HG03457 (cell line): ENCODE results near the gene ACTR3C.
"Not testable (repeated sequence)": the region's sequence is repeated elsewhere in the genome, so short reads cannot be mapped to it uniquely, and the experiment has no call there.

ENCODE experiments used
- ATAC-seq: cut with Tn5 transposase; IDR thresholded peaks from one replicate; pipeline ENCODE4 v1.9.1; 2021; ENCODE audit warnings: moderate number of reproducible peaks; ENCODE audit not compliant: unreplicated experiment

ACTR3C gene

DNA sequence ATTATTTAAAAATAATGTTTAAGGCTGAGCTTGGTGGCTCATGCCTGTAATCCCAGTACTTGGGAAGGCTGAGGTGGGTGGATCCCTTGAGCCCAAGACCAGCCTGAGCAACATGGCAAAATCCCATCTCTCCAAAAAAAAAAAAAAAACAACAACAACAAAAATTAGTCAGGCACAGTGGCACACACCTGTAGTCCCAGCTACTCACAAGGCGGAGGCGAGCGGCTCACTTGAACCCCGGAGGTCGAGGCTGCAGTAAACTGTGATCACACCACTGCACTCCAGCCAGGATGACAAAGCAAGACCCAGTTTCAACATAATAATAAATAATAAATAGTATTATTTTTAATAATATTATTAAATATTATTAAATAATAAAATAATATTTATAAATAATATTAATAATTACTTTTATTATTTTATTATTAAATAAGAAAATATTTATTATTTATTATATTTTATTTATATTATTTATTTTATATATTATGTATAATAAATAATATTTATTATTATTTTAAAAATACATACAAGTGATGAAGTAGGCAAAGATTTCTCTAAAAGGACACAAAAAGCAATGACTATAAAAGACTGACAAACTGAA lies 8.6 kb downstream of the ACTR3C start:
- no peak for ATAC-seq

DNA sequence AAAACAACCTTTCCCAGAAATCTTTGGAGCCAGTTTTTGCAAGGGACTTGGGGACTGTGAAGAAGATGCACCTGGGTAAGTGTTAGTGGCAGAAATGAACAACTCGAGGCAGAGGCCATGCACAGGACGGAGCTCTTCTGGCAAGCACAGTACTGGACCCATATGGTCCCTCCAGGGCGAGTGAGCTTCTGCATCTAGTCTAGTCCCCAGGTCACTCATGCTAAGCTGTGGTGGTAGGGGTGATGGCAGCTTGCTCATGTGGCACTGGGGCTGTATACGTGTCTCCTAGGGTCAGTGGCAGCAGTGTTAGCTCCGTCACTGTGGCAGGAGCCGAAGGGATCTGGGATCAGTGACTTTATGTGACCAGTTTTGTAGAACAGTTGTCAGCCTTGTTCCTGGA lies 9.5 kb downstream of the ACTR3C start:
- no peak for ATAC-seq

DNA sequence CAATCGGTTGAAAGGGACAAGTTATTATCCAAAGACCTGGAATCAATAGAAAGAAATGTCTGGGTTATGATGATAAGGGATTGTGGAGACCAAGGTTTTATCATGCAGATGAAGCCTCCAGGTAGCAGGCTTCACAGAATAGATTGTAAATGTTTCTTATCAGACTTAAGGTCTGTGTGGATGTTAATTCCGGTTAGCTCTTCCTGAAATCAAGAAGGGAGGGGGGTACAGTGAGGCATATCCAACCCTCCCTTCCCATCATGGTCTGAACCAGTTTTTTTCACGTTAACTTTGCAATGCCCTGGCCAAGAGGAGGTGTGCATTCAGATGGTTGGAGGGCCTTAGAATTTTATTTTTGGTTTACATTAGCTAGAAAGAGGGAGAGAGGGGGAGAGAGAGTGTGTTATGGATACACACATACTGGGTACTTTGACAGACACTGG lies 10.0 kb downstream of the ACTR3C start:
- ATAC-seq, result no peak

DNA sequence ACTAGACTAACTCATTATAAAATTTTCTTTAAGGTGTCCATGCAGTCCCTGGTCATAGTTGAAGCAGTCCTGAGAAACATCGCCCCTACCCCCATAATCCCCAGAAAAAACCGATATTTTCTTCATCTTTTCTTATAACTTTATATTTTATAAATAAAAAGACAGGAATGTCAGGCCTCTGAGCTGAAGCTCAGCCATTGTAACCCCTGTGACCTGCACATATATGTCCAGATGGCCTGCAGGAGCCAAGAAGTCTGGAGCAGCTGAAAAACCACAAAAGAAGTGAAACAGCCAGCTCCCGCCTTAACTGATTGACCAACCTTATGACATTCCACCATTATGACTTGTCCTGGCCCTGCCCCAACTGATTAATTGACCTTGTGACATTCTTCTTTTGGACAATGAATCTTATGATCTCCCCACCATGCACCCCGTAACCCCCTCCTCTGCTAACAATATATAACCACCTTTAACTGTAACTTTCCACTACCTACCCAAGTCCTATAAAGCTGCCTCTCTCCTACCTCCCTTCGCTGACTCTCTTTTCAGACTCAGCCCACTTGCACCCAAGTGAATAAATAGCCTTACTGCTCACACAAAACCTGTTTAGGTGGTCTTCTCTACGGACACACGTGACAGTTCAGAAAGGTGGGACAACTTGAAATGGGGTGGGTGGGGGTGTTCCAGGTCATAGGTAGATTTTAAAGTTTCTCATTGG lies 10.5 kb downstream of the ACTR3C start:
- not testable (repeated sequence) for ATAC-seq

DNA sequence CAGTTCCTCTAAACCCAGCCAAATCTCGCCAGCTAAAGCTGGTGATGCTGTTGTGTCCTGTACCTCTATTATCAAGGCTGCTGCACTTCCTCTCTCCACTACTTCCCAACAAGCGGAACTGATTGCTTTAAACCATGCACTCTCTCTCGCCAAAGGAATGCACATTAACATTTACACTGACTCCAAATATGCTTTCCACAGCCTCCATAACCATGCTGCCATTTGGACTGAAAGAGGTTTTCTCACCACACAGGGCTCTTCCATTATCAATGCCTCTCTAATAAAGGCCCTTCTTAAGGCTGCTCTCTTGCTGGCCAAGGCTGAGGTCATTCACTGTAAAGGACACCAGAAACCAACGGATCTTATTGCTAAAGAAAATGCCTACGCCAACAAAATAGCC lies 11.6 kb downstream of the ACTR3C start:
- no peak for ATAC-seq

DNA sequence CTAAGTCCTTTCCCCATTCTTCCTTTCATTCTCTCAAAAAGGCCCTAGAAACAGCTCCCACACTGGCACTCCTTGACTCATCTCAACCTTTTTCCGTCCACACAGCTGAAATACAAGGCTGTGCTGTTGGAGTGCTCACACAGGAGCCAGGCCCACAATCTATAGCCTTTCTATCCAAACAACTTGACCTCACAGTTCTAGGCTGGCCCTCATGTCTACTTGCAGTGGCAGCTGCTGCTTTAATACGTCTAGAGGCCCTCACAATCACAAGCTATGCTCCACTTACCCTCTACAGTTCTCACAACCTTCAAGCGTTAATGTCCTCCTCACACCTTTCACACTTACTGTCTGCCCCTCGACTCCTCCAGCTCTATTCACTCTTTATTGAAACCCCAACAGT lies 12.2 kb downstream of the ACTR3C start:
- ATAC-seq, result no peak

DNA sequence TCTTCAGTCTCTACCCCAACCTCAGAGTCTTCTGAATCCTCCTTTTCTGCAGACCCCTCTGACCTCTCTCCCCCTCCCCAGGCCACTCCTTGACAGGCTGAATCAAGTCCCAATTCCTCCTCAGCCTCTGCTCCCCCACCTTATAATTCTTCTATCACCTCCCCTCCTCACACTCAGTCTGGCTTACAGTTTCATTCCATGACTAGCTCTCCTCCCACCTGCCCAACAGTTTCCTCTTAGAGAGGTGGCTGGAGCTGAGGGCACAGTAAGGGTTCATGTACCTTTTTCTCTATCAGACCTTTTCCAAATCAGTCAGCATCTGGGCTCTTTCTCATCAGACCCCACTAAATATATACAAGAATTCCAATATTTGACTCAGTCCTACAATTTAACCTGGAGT lies 14.8 kb downstream of the ACTR3C start:
- ATAC-seq, result no peak

DNA sequence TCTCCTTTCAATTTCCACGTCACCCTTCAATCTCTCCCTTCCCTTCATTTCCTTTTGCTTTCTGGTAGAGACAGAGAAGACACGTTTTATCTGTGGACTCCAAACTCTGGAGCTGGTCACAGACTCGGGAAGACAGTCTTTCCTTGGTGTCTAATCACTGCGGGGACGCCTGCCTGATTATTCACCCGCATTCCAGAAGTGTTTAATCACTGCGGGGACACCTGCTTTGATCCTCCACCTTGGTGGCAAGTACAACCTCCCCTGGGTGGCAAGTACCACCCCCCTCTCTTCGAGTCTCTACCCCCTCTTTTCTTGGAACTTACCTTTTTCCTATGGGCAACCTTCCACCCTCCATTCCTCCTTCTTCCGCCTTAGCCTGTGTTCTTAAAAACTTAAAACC lies 15.4 kb downstream of the ACTR3C start:
- no peak for ATAC-seq

DNA sequence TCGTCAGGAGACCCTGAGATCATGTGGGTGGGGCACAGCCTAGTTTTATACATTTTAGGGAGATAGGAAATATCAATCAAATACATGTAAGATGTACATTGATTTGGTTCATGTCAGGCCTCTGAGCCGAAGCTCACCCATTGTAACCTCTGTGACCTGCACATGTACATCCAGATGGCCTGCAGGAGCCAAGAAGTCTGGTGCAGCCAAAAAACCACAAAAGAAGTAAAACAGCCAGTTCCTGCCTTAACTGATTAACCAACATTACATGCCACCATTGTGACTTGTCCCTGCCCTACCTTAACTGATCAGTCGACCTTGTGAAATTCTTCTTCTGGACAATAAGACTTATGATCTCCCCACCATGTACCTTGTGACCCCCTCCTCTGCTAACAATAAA lies 16.2 kb downstream of the ACTR3C start:
- ATAC-seq, result no peak

DNA sequence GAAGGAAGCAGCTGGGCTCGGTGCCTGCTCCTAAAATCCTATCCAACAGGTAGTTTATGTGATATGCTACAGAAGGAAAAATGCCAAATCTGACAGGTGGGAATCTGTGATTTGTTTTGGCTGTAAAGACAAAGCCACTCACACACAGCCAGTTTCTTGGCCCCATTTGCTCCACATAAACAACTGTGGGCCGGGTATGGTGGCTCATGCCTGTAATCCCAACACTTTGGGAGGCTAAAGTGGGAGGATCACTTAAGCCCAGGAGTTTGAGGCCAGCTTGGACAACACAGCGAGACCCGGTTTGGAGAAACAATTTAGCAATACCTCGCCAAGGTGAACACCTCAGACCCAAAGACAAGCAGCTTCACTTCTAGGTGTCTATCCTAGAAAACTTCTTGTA lies 17.0 kb downstream of the ACTR3C start:
- not testable (repeated sequence) for ATAC-seq

DNA sequence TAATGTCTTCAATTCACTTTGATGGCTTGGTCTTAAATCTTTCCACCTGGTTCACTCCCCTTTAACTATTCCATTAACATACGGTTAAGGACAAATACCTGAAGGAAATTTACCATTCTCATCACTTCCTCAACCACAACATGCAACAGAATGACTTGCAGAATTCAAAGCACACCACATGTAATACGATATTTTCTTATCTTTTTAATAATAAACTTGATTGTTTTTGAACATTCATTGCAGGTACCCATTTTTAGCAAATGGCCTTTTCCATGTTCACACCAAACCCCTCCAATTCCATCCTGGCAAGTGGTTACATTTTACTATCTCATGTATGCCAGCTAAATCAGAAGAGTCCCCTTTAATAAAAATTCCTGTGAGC lies 17.5 kb downstream of the ACTR3C start:
- ATAC-seq, result not testable (repeated sequence)

DNA sequence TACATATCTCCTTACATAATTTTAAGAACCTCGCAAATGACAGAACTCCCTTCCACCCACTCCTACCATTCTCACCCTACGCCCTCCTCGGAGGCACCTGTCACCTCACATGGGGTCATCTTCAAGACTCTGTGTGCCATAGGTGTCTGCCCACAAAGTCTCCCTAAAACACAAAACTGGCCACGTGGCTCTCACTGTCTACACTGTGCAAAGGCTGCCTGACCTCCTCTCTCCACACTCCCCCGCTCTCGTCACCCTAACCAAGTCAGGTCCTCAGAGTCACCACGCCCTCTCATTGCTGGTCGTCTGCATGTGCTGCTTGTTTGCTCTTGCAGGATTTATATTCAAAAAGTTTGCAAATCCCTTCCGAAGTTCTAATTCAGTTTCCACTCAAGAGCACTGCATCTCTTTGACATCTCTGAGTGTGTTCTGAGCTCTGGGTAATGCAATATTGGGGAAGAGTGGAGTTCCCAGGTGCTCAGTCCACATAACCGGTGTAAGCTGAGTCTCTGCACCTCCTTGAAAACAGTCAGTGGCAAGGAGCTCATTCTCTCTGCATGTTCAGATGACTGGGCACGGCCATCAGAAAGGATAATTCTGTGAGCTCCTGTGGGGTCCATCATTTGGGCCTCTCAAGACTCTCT lies 18.0 kb downstream of the ACTR3C start:
- not testable (repeated sequence) for ATAC-seq

DNA sequence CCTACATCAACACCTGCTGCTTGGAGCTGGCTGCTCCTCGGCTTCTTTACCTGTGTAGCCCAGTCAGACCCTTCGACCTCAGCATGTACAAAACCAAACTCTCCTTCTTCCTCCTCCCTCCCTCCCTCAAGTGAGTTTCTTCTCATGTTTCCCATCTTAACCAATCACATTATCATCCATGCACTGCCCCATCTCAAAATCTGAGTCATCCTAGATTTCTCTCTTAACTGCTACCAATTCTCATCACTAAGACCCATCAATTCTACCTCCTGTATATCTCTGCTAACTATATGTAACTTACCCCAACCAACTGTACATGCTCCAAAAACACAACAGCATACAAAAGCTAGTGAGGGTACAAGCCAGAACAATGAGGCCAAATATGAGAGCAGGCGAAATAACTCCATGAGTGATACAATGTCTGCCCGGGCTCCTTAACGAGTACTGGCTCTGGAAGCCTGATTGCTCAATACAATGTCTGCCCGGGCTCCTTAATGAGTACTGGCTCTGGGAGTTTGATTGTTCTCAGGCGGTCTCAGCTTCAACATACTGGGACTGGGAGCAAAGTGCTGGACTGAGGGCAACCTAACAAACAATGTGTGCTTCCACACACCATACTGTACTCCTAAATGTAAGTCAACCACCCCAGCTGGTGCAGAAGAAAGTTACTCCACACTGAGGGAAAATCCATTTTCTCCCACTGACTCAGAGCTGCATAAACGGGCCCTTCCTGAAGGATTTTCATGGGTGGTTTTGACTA lies 18.7 kb downstream of the ACTR3C start:
- ATAC-seq, result not testable (repeated sequence)

DNA sequence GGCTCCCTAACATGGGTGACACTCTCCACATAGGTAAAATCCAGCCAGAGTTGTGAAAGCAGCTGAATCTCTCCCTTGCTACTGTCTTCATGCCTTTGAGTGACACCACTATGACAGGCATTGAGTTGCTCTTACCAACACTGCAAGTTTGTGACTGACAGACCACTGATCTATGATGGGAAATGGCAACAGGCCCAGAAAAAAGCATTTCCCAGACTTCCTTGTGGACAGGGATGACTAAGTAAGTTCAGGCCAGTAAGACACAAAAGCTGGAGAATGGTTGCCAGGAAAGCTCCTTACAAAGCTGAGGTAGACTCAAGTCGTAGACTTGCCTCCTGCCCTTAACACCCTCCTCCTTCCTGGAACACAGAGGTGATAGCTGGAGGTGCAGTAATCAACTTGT lies 20.4 kb downstream of the ACTR3C start:
- ATAC-seq, result not testable (repeated sequence)

DNA sequence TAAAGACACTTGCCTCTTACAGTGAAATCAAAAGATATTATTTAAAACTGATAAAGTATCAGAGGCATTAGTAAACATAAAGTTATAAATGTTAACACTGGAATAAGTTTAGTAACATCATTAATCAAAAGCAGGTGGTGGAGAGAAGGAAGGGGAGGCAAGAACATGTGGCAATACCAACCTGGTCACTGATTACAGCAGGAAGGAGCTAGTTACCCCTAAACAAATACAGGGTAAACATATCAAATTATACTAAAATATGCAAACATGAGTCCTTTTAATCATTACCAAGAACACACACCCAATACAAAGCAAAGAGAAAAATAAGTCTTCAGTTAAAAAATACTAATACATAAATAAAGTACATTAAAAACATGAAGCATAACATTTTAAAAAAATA lies 25.4 kb downstream of the ACTR3C start:
- not testable (repeated sequence) for ATAC-seq

DNA sequence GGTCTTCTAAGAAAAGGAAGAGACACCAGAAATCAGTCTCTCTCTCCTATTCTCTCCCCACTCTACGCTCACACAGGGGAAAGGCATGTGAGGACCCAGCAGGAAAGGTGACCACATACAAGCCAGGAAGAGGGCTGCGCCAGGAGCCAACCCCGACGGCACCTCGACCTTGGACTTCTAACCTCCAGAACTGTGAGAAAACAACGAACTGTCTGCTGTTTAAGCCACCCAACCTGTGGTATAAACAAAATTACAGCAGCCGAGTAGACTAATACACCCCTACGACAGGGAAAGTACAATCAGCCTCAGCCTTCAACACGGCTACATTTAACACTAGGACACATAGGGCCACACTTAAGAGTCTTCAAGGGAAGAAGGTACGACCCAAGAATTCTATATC lies 26.5 kb downstream of the ACTR3C start:
- not testable (repeated sequence) for ATAC-seq

DNA sequence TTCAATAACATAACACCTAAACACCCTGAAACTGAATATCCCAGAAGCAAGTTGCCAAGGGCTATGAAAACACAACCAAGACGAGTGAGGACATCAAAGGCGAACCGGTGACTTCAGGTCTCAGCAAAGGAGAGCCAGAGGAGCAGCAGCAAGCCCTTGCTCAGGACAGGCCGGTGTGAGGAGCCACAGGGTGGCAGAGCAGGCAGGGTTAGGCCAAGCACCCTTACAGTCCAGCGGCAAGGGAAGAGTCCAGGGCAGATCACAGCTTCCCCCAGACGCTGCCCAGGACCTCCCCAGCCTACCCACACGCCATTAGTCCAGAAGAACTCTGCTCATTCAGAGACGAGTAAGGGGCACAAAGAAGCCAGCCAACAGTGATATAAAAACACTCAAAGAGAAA lies 27.7 kb downstream of the ACTR3C start:
- not testable (repeated sequence) for ATAC-seq

DNA sequence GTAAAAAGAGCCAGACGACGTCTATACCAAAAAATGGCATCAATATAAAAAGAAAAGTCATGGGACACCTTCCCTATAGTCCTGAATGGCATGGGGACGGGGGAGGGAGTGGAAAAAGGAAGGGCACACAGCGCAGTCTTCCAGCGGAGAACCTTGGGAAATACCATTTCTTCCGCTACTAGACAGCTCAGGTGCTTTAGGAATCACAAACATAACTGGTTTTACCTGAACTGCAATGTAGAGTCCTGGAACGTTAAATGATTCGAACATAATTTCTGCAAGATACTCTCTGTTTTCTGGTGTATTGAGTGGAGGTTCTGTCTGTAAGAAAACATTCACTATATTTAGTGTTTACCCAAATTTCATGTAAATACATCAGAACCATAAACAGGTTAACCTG lies 28.3 kb downstream of the ACTR3C start:
- ATAC-seq, result not testable (repeated sequence)

DNA sequence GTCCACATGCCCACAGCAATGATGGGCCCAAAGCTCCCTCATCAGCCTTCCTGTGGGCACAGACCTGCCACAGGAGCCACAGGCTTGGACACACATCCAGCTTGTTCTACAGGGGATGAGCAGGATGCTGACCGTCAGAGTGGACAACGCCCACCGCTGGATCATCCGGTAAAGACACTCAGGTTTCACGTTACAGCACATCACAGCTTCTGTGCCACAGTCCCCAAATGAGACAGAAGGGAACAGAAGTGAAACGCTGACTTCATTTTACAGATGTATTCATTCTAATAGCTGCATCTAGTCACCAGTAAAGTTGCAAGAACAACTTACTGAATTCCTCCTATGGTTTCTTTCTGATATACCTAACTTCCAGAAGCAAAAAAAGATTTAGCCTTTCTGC lies 33.0 kb downstream of the ACTR3C start:
- not testable (repeated sequence) for ATAC-seq

DNA sequence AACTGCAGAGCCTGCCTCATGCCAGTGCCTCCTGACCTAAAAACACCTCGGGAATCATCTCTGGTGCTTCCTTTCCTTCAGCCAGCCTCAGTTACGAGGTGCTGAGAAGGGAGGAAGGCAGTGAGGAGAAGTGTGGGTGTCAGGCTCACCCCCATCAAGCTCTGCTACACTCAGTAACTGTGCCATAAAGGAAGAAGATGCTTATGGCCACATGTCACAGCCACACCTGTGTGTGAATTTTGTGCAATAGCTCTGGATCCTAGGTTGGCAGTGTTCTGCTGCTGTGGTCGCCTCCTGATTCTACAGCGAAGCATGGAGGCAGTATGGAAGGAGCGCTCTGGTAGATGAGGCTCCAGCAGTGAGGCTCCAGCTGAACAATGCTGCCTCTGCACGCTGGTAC lies 34.5 kb downstream of the ACTR3C start:
- ATAC-seq, result not testable (repeated sequence)

DNA sequence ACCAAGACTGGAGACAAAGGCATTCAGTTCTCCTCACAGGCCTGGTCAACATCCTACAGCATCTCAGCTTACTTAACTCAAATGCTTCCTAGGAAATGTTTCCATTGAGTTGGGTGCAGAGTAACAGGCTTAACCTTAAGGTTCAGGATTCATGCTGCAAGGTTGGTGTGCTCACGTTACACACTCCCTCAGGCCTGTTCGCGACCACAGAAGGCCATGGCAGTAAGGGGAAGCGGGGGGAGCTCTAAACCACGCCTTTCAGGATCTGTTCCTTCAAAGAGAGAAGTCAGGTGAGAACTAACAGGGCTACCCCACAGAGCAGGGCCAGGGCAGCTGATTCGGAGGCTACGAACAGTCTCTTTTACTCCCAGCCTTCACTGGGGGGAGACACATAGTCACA lies 35.5 kb downstream of the ACTR3C start:
- not testable (repeated sequence) for ATAC-seq
